ENCODE data around the gene ACER3. TPM values are rescaled to one million over a fixed set of nuclear protein-coding genes. Genes with fewer than 3 reads are reported as not detected.

Gene ACER3
- total and polyA plus RNA-seq, 2 of the 4 experiments (the other 2 are of a cell fraction) = 3.5 to 10.0 TPM

DNA sequence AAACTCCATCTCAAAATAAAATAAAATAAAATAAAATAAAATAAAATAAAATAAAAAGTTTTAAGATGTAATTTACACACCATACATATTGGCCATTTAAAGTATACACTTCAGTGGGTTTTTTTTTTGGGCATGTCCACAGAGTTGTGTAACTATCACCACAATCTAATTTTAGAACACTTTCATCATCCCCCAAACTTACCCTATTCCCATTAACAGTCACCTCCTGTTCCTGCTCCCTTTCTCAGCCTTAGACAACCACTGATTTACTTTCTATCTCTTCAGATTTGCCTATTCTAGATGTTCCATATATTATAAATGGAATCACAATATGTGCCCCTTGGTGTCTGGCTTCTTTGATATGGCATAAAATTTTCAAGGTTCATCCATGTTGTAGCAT, 4.6 kb upstream of the ACER3 start:
- Histone ChIP-seq H3K9me1 (ENCODE audit: insufficient read depth, low read length) (no peaks in the 10 kb centered on the region), H3K27me3 (ENCODE audit: control insufficient read depth, insufficient read depth, low read length) (peaks cover 9% of the 10 kb centered on the region), H3K4me2 (ENCODE audit: low read depth, low read length) (no peak overlapping the region), H2AFZ (replicated peaks; ENCODE audit: low read length, poor library complexity) (no peak overlapping the region), H3K9ac (ENCODE audit: low read depth, low read length) (no peak overlapping the region), H3K36me3 (ENCODE audit: control insufficient read depth, insufficient read depth, low read length) (no peaks in the 10 kb centered on the region), H3K79me1 (ENCODE audit: low read depth in 1 of 2, low read length in 2 of 2) (peaks cover 0 to under 1% of the 10 kb centered on the region in 2 experiments; a peak in 1 of 4 replicates), H4K20me1 (ENCODE audit: insufficient read depth, low read length) (no peaks in the 10 kb centered on the region), H2AK5ac (ENCODE audit: low read depth, low read length) (no peak overlapping the region), H2AK9ac (replicated peaks; ENCODE audit: low read depth, low read length, poor library complexity) (no peak overlapping the region), H3K14ac (replicated peaks; ENCODE audit: low read depth, low read length) (no peak overlapping the region), H2BK5ac (ENCODE audit: low read depth, low read length, poor library complexity, severe bottlenecking) (no peak overlapping the region), H3K56ac (ENCODE audit: extremely low read depth, insufficient read depth, low read length) (no peak overlapping the region), H4K5ac (ENCODE audit: low read depth, low read length) (no peak overlapping the region), H3K4ac (ENCODE audit: low read depth, low read length) (no peak overlapping the region), H2BK15ac (ENCODE audit: low read depth, low read length) (no peak overlapping the region), H2BK120ac (ENCODE audit: low read depth, low read length) (no peak overlapping the region), H3K9me3 (ENCODE audit: control insufficient read depth, insufficient read depth, low read length) (no peaks in the 10 kb centered on the region), H3K18ac (ENCODE audit: low read depth, low read length) (no peak overlapping the region), H4K8ac (ENCODE audit: low read depth in 2 of 2, low read length in 2 of 2) (no peak overlapping the region), H3K4me1 (ENCODE audit: control insufficient read depth, insufficient read depth, low read length) (no peaks in the 10 kb centered on the region), H3K4me3 (ENCODE audit: insufficient read depth, low read depth, low read length) (no peak overlapping the region), H3K23ac (ENCODE audit: low read depth, low read length) (no peak overlapping the region), H2BK20ac (ENCODE audit: low read depth, low read length) (no peak overlapping the region), H4K91ac (ENCODE audit: insufficient read depth, low read depth, low read length) (no peak overlapping the region), H3K27ac (ENCODE audit: insufficient read depth, low read length) (no peak overlapping the region)
- DNase-seq (no peak), ATAC-seq (ENCODE audit: low read depth) (no peak)
- in situ Hi-C loops (cut with MboI; ENCODE audit: low sequenced_read_pairs) (no loop called here), dilution Hi-C loops (cut with HindIII; ENCODE audit: low sequenced_read_pairs, unreplicated experiment) (no loop called here), intact Hi-C loops (cut with micrococcal nuclease) (no loop called here)
- BruUV-seq (replicated peaks) = no TSS peak
- TF ChIP-seq RFX5 (IDR thresholded peaks at IDR 0.05; ENCODE audit: low read depth, low read length) (no peak), MXI1 (IDR thresholded peaks at IDR 0.05; ENCODE audit: borderline replicate concordance, low read depth, low read length) (no peak), POLR2A (IDR thresholded peaks at IDR 0.05; ENCODE audit: low read depth, low read length) (no peak), CEBPB (IDR thresholded peaks at IDR 0.05; ENCODE audit: low read depth, low read length) (no peak), FOS (IDR thresholded peaks at IDR 0.05; ENCODE audit: low read depth, low read length) (no peak)
- TF ChIP-seq, protein P1, sequence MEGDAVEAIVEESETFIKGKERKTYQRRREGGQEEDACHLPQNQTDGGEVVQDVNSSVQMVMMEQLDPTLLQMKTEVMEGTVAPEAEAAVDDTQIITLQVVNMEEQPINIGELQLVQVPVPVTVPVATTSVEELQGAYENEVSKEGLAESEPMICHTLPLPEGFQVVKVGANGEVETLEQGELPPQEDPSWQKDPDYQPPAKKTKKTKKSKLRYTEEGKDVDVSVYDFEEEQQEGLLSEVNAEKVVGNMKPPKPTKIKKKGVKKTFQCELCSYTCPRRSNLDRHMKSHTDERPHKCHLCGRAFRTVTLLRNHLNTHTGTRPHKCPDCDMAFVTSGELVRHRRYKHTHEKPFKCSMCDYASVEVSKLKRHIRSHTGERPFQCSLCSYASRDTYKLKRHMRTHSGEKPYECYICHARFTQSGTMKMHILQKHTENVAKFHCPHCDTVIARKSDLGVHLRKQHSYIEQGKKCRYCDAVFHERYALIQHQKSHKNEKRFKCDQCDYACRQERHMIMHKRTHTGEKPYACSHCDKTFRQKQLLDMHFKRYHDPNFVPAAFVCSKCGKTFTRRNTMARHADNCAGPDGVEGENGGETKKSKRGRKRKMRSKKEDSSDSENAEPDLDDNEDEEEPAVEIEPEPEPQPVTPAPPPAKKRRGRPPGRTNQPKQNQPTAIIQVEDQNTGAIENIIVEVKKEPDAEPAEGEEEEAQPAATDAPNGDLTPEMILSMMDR (conservative IDR thresholded peaks at IDR 0.05; ENCODE audit: low read depth, low read length) = no peak
- ChIA-PET POLR2A (ENCODE audit: unreplicated experiment) (no interaction called here), CTCF (no interaction called here)
